Adrenal gland (tissue), 12 donors: ENCODE data around the gene RHOT1. TPM values are rescaled to one million over a fixed set of nuclear protein-coding genes. Genes with fewer than 3 reads are reported as not detected.
"Not testable (repeated sequence)": the region's sequence is repeated elsewhere in the genome, so short reads cannot be mapped to it uniquely, and the experiment has no call there.

Source experiments
- DNase-seq, 7 donors: peaks; one replicate each; pipeline ENCODE4 v3.0.0-alpha.2; 2019 to 2020
- H3K27ac ChIP-seq, 5 donors: fragments of 200-600 bp; sonication (generic) in 4 of 5; 1 replicate in 3 of 5; 2 replicates in 2 of 5; pipeline versions ENCODE4 v1.5.1 to v1.8.0; 2016 to 2020; ENCODE audit warnings: mild to moderate bottlenecking in 1 of 5
- H3K27me3 ChIP-seq: fragments of 200-600 bp; 2 replicates; pipeline ENCODE4 v1.8.0; 2021
- H3K36me3 ChIP-seq, 2 donors: fragments of 200-600 bp; replicated peaks in 1 of 2; 1 replicate in 1 of 2; 2 replicates in 1 of 2; pipeline versions ENCODE4 v1.5.1 to v1.8.0; 2018 to 2022
- H3K4me1 ChIP-seq, 2 donors: fragments of 200-600 bp; replicated peaks in 1 of 2; 1 replicate in 1 of 2; 2 replicates in 1 of 2; pipeline versions ENCODE4 v1.5.1 to v1.8.0; 2018 to 2021
- H3K4me3 ChIP-seq, 4 donors: fragments of 200-600 bp; sonication (generic) in 3 of 4; one replicate each; pipeline ENCODE4 v1.5.1; 2016 to 2018
- H3K9me3 ChIP-seq, 3 donors: fragments of 200-600 bp; sonication (generic) in 1 of 3; replicated peaks in 1 of 3; 1 replicate in 2 of 3; 2 replicates in 1 of 3; pipeline versions ENCODE4 v1.5.1 to v1.8.0; 2016 to 2021
- POLR2A ChIP-seq, 2 donors: fragments of 450-650 bp; IDR thresholded peaks; one replicate each; pipeline ENCODE4 v1.6.1; 2017; ENCODE audit warnings: antibody characterized with exemption in 2 of 2, mild to moderate bottlenecking in 2 of 2, moderate library complexity in 1 of 2
- WGBS, 4 donors: extraction: QIAGEN DNeasy Blood & Tissue Kit in 2 of 4; methylation state at CpG; one replicate each; pipeline versions ENCODE4 v1.1.5 to v1.1.7; 2013 to 2017; 5-methylcytosine and 5-hydroxymethylcytosine counted together
- intact Hi-C, 2 donors: fragments of 100-400 bp; cut with DNase I; formaldehyde crosslinking; loops; one replicate each; pipeline versions ENCODE4 v1.14.1 to v1.15.0; 2022 to 2023
- polyA plus RNA-seq, 3 donors: library from polyadenylated mRNA; stranded (reverse); fragments of 200-250 nt in 2 of 3; fragments of 350-450 nt in 1 of 3; fragmentation: Illumina TruSeq in 1 of 3; extraction: RNeasy Lipid Tissue Mini Kit (QIAGEN cat#74804) in 1 of 3; gene quantifications; one replicate each; pipeline ENCODE4 v1.2.3, GENCODE V29; 2013 to 2014
- total RNA-seq, 9 donors: library from RNA; depleted of rRNA in 4 of 9; stranded (reverse); fragments of >200 nt in 4 of 9; fragments of 120-200 nt in 1 of 9; fragmentation: NEBNext Ultra II Directional in 1 of 9; extraction: Animal tissue kit (Norgen Biotek cat#: 25700) in 1 of 9; gene quantifications; one replicate each; pipeline versions ENCODE4 v1.1.0 to v1.2.4, GENCODE V29; 2013 to 2023
- TF ChIP-seq, protein P1 (sequence below), 6 experiments: fragments of 450-650 bp in 4 of 6; fragments of 200-600 bp in 2 of 6; sonication (generic) in 1 of 6; IDR thresholded peaks; 1 replicate in 5 of 6; 2 replicates in 1 of 6; pipeline versions ENCODE4 v1.5.1 to v1.8.0; 2016 to 2021; ENCODE audit warnings: antibody characterized with exemption in 6 of 6, mild to moderate bottlenecking in 2 of 6, moderate library complexity in 1 of 6
- donor health status: healthy with polysubstance abuse.
- donor health status: Bipolar disorder and iron deficiency.
- donor health status: DM: yes; HTN: yes; CAD: no.
- donor health status: DM: no; HTN: no; CAD: no.
- donor health status: DM: no; HTN: no; CAD: no.
- donor health status: DM: yes; HTN: yes; CAD: no.

RHOT1 gene
- total and polyA plus RNA-seq, 12 donors, result 44.2 to 97.7 (median 66.4) TPM

DNA sequence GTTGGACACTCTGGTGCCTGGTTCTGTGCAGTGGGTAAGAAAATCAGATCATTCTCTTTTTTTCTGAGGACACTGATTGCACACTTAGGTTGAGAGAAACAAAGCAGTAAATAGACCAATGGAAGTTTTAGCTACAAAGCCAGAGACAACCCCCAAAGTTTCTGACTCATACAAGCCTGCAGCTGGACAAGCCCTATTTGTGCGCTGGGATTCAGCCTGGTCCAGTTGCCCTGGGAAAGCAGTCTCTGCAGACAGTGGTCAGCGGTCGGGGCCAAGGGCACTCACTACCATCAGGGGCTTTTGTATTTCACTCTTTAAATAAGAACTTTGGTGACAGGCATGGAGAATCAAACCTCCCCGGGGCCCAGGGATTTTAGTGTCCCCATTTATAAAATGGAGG is 117.3 kb downstream of the RHOT1 start:
- intact Hi-C loops, result no loop called here
- DNase-seq, result peak in 5 of 7 donors; percentile 56 to 67 (median 61)
- WGBS, 4 donors, result 24 to 74% (median 43%) methylated on average over 4 of the region's 4 CpGs
- Histone ChIP-seq H3K27ac (peak overlapping the region in 2 of 5 donors; percentile 14 to 50), H3K27me3 (no peaks in the 10 kb centered on the region), H3K4me3 (no peak overlapping the region), H3K36me3 (no peaks in the 10 kb centered on the region), H3K9me3 (no peaks in the 10 kb centered on the region), H3K4me1 (peaks cover 5 to 12% of the 10 kb centered on the region in 2 donors)
- TF ChIP-seq, protein P1, sequence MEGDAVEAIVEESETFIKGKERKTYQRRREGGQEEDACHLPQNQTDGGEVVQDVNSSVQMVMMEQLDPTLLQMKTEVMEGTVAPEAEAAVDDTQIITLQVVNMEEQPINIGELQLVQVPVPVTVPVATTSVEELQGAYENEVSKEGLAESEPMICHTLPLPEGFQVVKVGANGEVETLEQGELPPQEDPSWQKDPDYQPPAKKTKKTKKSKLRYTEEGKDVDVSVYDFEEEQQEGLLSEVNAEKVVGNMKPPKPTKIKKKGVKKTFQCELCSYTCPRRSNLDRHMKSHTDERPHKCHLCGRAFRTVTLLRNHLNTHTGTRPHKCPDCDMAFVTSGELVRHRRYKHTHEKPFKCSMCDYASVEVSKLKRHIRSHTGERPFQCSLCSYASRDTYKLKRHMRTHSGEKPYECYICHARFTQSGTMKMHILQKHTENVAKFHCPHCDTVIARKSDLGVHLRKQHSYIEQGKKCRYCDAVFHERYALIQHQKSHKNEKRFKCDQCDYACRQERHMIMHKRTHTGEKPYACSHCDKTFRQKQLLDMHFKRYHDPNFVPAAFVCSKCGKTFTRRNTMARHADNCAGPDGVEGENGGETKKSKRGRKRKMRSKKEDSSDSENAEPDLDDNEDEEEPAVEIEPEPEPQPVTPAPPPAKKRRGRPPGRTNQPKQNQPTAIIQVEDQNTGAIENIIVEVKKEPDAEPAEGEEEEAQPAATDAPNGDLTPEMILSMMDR (IDR thresholded peaks at IDR 0.05), result no peak
- TF ChIP-seq POLR2A (IDR thresholded peaks at IDR 0.05), result peak in 1 of 2 donors; percentile 36

DNA sequence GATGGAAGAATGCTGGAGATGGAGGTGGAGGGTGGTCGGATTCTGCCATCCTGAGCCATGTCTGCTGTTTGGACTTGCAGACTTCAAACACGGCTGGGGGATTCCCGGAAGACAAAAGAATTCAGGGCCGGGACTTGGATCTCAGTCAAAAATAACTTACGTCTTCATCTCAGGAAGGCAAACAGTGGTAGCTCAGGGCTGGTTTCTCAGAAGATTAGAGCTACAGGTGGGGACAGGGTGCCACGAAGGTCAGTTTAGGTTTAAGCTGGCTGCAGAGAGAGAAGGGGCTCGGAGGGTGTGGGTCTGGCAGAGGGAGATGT is 119.1 kb downstream of the RHOT1 start:
- intact Hi-C loops, result no loop called here
- WGBS, 4 donors, result 48 to 59% (median 54%) methylated on average over 7 of the region's 7 CpGs
- H3K27ac ChIP-seq, result no peak overlapping the region
- H3K4me1 ChIP-seq, result peaks cover 5 to 12% of the 10 kb centered on the region in 2 donors
- DNase-seq, result no peak
- no peak overlapping the region for H3K4me3 ChIP-seq
- H3K9me3 ChIP-seq, result no peaks in the 10 kb centered on the region
- TF ChIP-seq, protein P1 (IDR thresholded peaks at IDR 0.05), result no peak
- no peak for TF ChIP-seq POLR2A (IDR thresholded peaks at IDR 0.05)
- H3K36me3 ChIP-seq, result no peaks in the 10 kb centered on the region
- H3K27me3 ChIP-seq, result no peaks in the 10 kb centered on the region

DNA sequence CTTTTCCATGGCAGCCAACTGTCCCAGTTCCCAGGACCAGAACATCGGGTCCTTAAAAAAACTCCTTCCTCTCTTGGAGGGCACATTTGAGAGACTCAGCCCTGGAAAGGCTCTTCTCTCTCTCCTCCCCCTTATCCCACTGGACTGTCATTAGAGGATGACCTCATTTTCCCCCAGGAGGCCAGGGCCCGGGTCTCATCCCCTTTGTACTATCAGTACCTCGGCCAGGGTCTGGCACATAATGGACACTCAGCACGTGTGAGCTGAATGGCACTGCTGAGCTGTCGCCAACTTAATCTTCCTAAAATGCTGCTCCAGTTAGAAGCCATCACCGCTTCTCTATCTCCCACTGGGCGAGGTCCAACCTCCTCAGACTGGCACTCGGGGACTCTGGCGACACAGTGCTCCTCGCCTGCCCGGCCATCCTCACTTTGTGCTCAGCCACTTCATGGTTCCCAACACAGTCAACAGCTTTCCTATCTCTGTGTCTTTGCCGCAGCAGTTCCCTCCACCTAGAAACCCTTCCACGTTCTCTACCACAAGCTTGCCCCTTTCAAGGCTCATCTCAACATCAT is 119.7 kb downstream of the RHOT1 start:
- no peaks in the 10 kb centered on the region for H3K27me3 ChIP-seq
- 83 to 90% (median 88%) methylated on average over 13 of the region's 13 CpGs for WGBS, 4 donors
- intact Hi-C loops, result no loop called here
- DNase-seq, result no peak
- H3K9me3 ChIP-seq, result no peaks in the 10 kb centered on the region
- H3K27ac ChIP-seq, result no peak overlapping the region
- no peak overlapping the region for H3K4me3 ChIP-seq
- TF ChIP-seq POLR2A (IDR thresholded peaks at IDR 0.05), result no peak
- TF ChIP-seq, protein P1 (IDR thresholded peaks at IDR 0.05), result no peak
- peaks cover 7 to 16% of the 10 kb centered on the region in 2 donors for H3K4me1 ChIP-seq
- no peaks in the 10 kb centered on the region for H3K36me3 ChIP-seq

DNA sequence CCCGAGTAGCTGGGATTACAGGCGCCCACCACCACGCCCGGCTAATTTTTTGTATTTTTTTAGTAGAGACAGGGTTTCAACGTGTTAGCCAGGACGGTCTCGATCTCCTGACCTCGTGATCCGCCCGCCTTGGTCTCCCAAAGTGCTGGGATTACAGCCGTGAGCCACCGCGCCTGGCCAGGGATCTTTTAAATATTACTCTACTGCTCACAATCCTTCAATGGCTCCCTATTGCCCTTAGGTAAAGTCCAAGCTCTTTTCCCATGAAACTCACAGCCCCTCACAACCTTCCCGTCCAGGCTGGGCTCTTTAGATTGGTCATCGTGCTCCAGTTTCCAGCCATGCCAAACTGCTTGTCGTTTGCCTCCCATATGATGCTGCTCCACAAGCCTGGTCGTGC is 121.2 kb downstream of the RHOT1 start:
- H3K27me3 ChIP-seq, DNase-seq, H3K36me3 ChIP-seq, H3K4me3 ChIP-seq, H3K9me3 ChIP-seq, intact Hi-C loops, H3K27ac ChIP-seq: not testable (repeated sequence)
- WGBS, 4 donors, result 89 to 96% (median 94%) methylated on average over 17 of the region's 17 CpGs
- H3K4me1 ChIP-seq, result peaks cover 12 to 21% of the 10 kb centered on the region in 2 donors

DNA sequence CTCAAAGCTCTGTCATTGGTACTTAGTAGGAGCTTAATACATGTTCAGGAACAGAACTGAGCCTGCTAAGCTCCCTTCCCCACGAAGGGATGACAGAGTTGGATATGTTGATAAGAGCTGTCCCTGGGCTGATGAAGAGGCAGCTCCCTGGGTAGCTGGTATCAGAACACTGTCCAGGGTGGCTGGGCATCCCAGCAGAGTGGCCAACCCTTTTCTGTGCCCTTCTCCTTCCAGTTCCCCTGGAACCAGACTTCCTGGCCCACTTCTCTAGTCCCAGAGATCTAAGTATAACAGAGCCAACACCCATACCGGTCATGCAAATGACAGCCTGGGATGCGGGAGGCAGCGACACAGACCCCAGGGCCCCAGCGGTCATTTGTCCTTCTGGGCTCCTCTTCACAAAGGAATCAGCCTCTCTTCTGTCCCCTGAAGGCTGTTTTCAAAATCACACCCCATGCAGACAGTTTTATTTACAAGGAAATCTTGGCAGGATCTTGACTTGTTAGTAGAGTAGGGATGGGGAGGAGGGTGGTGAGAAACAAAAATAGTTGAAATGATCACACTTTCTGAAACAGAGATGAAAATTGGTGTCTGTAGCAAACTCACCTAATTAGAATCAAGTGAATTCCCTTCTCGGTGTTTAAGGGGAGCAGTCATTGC is 122.0 kb downstream of the RHOT1 start:
- WGBS, 4 donors, result 46 to 71% (median 60%) methylated on average over 3 to 6 of the region's 6 CpGs
- TF ChIP-seq POLR2A (IDR thresholded peaks at IDR 0.05), result no peak
- TF ChIP-seq, protein P1 (IDR thresholded peaks at IDR 0.05), result peak in 3 of 6 experiments; percentile 10 to 14 (median 11)
- intact Hi-C loops, result no loop called here
- Histone ChIP-seq H3K9me3 (no peaks in the 10 kb centered on the region), H3K4me3 (no peak overlapping the region), H3K36me3 (no peaks in the 10 kb centered on the region), H3K27me3 (no peaks in the 10 kb centered on the region), H3K4me1 (peaks cover 12 to 20% of the 10 kb centered on the region in 2 donors), H3K27ac (no peak overlapping the region)
- no peak for DNase-seq
